Measurements from ENCODE around the gene CHD6. TPM values are rescaled to one million over a fixed set of nuclear protein-coding genes. Genes with fewer than 3 reads are reported as not detected.

The CHD6 gene
- total and polyA plus RNA-seq, 3 donors from 2014 or later = 21.3 to 73.9 (median 71.5) TPM

- H3K4me3 ChIP-seq = no peak overlapping the region
- no peak for TF ChIP-seq POLR2A (IDR thresholded peaks at IDR 0.05)
- TF ChIP-seq, protein P1, sequence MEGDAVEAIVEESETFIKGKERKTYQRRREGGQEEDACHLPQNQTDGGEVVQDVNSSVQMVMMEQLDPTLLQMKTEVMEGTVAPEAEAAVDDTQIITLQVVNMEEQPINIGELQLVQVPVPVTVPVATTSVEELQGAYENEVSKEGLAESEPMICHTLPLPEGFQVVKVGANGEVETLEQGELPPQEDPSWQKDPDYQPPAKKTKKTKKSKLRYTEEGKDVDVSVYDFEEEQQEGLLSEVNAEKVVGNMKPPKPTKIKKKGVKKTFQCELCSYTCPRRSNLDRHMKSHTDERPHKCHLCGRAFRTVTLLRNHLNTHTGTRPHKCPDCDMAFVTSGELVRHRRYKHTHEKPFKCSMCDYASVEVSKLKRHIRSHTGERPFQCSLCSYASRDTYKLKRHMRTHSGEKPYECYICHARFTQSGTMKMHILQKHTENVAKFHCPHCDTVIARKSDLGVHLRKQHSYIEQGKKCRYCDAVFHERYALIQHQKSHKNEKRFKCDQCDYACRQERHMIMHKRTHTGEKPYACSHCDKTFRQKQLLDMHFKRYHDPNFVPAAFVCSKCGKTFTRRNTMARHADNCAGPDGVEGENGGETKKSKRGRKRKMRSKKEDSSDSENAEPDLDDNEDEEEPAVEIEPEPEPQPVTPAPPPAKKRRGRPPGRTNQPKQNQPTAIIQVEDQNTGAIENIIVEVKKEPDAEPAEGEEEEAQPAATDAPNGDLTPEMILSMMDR (IDR thresholded peaks at IDR 0.05) = no peak
- no peaks in the 10 kb centered on the region for H3K27me3 ChIP-seq
- WGBS, 2 donors = 58 to 86% methylated on average over 2 of the region's 2 CpGs
- intact Hi-C loops (cut with DNase I; ENCODE audit: low total_unique reads) = no loop called here
- no peak overlapping the region for H3K27ac ChIP-seq
- H3K4me1 ChIP-seq = peaks cover 10% of the 10 kb centered on the region
- H3K9me3 ChIP-seq = no peaks in the 10 kb centered on the region
- H3K36me3 ChIP-seq (ENCODE audit: low read depth, missing control alignments) = no peaks in the 10 kb centered on the region
- no peak for DNase-seq
Measured at GRCh38 chr20:41369673-41370072, 248.5 kb downstream of the CHD6 start.

GRCh38 chr20:41367956-41368355, 250.2 kb downstream of the CHD6 start:
- Histone ChIP-seq H3K4me3 (no peak overlapping the region), H3K27ac (no peak overlapping the region), H3K27me3 (no peaks in the 10 kb centered on the region), H3K4me1 (peaks cover 5% of the 10 kb centered on the region), H3K9me3 (no peaks in the 10 kb centered on the region), H3K36me3 (ENCODE audit: low read depth, missing control alignments) (no peaks in the 10 kb centered on the region)
- TF ChIP-seq, protein P1 (IDR thresholded peaks at IDR 0.05) = no peak
- no peak for TF ChIP-seq POLR2A (IDR thresholded peaks at IDR 0.05)
- DNase-seq = no peak
- WGBS, 2 donors = 69 to 72% methylated on average over 3 of the region's 3 CpGs
- intact Hi-C loops (cut with DNase I; ENCODE audit: low total_unique reads) = no loop called here

- no peak overlapping the region for H3K4me3 ChIP-seq
- H3K9me3 ChIP-seq = no peaks in the 10 kb centered on the region
- TF ChIP-seq, protein P1 (IDR thresholded peaks at IDR 0.05) = no peak
- no peak for TF ChIP-seq POLR2A (IDR thresholded peaks at IDR 0.05)
- H3K27me3 ChIP-seq = no peaks in the 10 kb centered on the region
- no peak overlapping the region for H3K27ac ChIP-seq
- intact Hi-C loops (cut with DNase I; ENCODE audit: low total_unique reads) = no loop called here
- WGBS, 2 donors = 74 to 78% methylated on average over 13 of the region's 13 CpGs
- no peak for DNase-seq
- H3K4me1 ChIP-seq = peaks cover 5% of the 10 kb centered on the region
- H3K36me3 ChIP-seq (ENCODE audit: low read depth, missing control alignments) = no peaks in the 10 kb centered on the region
Measured at GRCh38 chr20:41367393-41367695, 250.8 kb downstream of the CHD6 start.

DNA sequence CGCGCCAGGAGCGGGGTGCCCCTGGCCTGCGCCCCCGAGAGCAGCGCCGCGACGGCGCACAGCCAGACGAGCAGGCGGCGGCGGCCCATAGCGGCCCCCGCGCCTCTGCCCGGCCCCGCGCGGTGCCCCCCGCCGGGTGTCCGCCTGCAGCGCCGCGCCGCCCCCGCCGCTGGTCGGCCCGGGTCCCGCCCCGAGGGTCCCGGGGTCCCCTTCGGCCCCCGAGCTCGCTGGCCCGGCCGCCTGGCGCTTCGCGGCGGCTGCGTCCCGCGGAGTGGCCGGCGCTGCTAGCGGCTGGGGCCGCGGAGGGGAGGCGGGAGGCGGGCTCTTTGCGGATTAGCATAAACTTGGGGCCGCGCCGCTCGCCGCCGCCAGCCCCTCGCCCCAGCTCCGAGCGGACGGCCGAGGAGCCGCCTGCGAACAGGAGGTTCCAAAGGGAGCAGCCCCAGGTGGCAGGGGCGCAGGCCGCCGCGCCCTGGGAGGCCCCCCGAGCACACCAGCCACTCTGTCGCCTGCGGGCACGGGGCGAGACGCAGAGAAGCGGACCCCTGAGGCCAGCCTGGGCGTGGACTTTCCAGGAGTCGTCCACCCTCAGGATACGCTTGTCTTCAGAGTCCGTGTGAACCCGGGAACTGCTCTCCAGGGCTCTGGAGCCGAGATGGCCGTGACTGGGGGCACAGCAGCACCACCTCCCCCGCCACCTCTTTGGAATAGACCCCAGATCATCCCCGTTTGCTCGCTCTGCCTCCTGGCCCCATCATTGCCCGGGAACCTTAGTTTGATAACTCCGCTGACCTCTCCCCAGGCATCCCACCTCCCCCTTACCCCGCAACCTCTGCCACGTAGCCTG, 251.4 kb downstream of the CHD6 start, which contains the start of gene EMILIN3:
Gene EMILIN3 (minus strand): TSS at position 273 of the 847 bp plus-strand sequence. CDS start 184 bp downstream, at position 89.
- Histone ChIP-seq H3K27ac (no peak within 1 kb of the TSS), H3K4me1 (peaks cover 5% of the 10 kb centered on the region), H3K27me3 (no peaks in the 10 kb centered on the region), H3K9me3 (no peaks in the 10 kb centered on the region), H3K36me3 (ENCODE audit: low read depth, missing control alignments) (no peaks in the 10 kb centered on the region), H3K4me3 (peak within 1 kb of the TSS; percentile 37 to 50)
- 14 to 34% methylated on average over 12 to 41 of the region's 93 CpGs for WGBS, 2 donors
- intact Hi-C loops (cut with DNase I; ENCODE audit: low total_unique reads) = no loop called here
- DNase-seq = no peak
- no peak for TF ChIP-seq POLR2A (IDR thresholded peaks at IDR 0.05)
- TF ChIP-seq, protein P1 (IDR thresholded peaks at IDR 0.05) = no peak

Data from testis (tissue), 3 donors.